OCI-LY1 (cell line): ENCODE measurements around the gene PNMA8B.

ENCODE experiments used
- H2AFZ ChIP-seq: fragments of 200-600 bp; sonication (generic), shearing (Covaris generic); 2 replicates; pipeline ENCODE4 v1.6.0; 2014; ENCODE audit warnings: antibody characterized with exemption, mild to moderate bottlenecking, low read length
- H3F3A ChIP-seq: fragments of 200-600 bp; sonication (generic), shearing (Covaris generic); 2 replicates; pipeline ENCODE4 v1.6.0; 2014; ENCODE audit warnings: mild to moderate bottlenecking, antibody characterized with exemption, low read length, moderate library complexity; ENCODE audit not compliant: insufficient read depth
- H3K27ac ChIP-seq: fragments of 200-600 bp; sonication (generic); 2 replicates; pipeline ENCODE4 v1.5.1; 2014; ENCODE audit warnings: low read length, mixed run types, mild to moderate bottlenecking, low read depth; ENCODE audit not compliant: poor library complexity, severe bottlenecking
- H3K27me3 ChIP-seq: fragments of 200-600 bp; sonication (generic); 2 replicates; pipeline ENCODE4 v1.6.0; 2014; ENCODE audit warnings: antibody characterized with exemption, mild to moderate bottlenecking, low read length, moderate library complexity; ENCODE audit not compliant: insufficient read depth
- H3K36me3 ChIP-seq: fragments of 200-600 bp; sonication (generic); 2 replicates; pipeline ENCODE4 v1.6.1; 2014; ENCODE audit warnings: mild to moderate bottlenecking, antibody characterized with exemption, low read length, moderate library complexity, mixed read lengths; ENCODE audit not compliant: insufficient read depth
- H3K4me1 ChIP-seq: fragments of 200-600 bp; sonication (generic); 2 replicates; pipeline ENCODE4 v1.5.1; 2014; ENCODE audit warnings: mild to moderate bottlenecking, low read length, moderate library complexity; ENCODE audit not compliant: insufficient read depth, severe bottlenecking
- H3K4me2 ChIP-seq: fragments of 200-600 bp; sonication (generic), shearing (Covaris generic); 2 replicates; pipeline ENCODE4 v1.6.1; 2014; ENCODE audit warnings: low read length
- H3K4me3 ChIP-seq: fragments of 200-600 bp; sonication (generic); 2 replicates; pipeline ENCODE4 v1.5.1; 2014; ENCODE audit warnings: low read length, low read depth, mild to moderate bottlenecking, mixed read lengths; ENCODE audit not compliant: poor library complexity, severe bottlenecking
- H3K79me2 ChIP-seq: fragments of 200-600 bp; shearing (Covaris generic); 2 replicates; pipeline ENCODE4 v1.6.1; 2016; ENCODE audit warnings: mixed run types, low read length, mixed read lengths; ENCODE audit not compliant: insufficient read depth
- H3K9ac ChIP-seq: fragments of 200-600 bp; sonication (generic), shearing (Covaris generic); 2 replicates; pipeline ENCODE4 v1.6.1; 2014; ENCODE audit warnings: mild to moderate bottlenecking, low read length, mixed read lengths
- H3K9me2 ChIP-seq: fragments of 200-600 bp; sonication (generic), shearing (Covaris generic); 2 replicates; pipeline ENCODE4 v1.6.1; 2014; ENCODE audit warnings: low read depth, mild to moderate bottlenecking, low read length, mixed read lengths
- H3K9me3 ChIP-seq: fragments of 200-600 bp; shearing (Covaris generic); 2 replicates; pipeline ENCODE4 v1.6.1; 2014; ENCODE audit warnings: low read length, mixed read lengths
- H4K20me1 ChIP-seq: fragments of 200-600 bp; sonication (generic), shearing (Covaris generic); 2 replicates; pipeline ENCODE4 v1.6.0; 2016; ENCODE audit warnings: mild to moderate bottlenecking, low read length; ENCODE audit not compliant: insufficient read depth
- EZH2 ChIP-seq: fragments of 200-600 bp; sonication (generic), shearing (Covaris generic); IDR thresholded peaks from 2 replicates; pipeline ENCODE4 v1.8.0; 2017; ENCODE audit warnings: borderline replicate concordance, mixed run types, mild to moderate bottlenecking, antibody characterized with exemption, low read length, moderate library complexity, mixed read lengths
- TF ChIP-seq, protein P1 (sequence below): fragments of 200-600 bp; sonication (generic), shearing (Covaris generic); IDR thresholded peaks from 2 replicates; pipeline ENCODE4 v1.5.1; 2017; ENCODE audit warnings: mild to moderate bottlenecking, antibody characterized with exemption, low read length, moderate library complexity, mixed read lengths

Gene PNMA8B

DNA sequence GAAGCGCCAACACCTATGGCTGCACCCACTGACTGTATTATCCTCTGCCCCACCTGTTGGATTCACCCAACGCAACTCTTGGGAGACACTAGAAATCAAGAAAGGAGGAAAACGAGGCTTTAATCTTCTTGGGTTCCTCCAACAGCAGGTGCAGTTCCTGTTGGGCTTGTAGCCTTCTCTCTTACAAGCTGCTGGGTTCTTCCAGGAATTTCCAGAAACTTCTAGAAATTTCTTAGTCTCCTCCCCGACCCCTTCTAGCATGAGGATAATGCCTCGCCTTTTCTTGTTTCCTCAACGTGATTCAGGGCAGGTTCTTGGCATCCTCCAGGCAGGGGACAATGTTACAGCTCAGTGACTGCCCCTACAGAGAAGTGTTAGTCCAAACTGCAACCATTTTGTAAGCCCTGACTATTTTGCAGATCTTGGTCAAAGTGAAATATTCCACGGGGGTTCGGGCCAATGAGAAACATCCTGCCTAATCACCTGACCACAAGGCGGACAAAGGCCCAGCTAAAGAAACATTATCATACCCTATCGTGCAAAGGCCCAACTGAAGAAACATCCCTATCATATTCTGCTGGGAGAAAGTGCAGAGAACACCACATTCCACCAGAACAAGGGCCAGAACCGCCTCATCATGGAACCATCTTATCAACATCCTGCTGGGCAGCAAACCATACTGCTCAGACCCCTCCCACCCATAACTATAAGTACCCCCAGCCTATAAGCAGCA, 23.7 kb downstream of the PNMA8B start:
- Histone ChIP-seq H3K9me2 (no peaks in the 10 kb centered on the region), H3K27ac (no peak overlapping the region), H4K20me1 (no peaks in the 10 kb centered on the region), H3K9ac (no peak overlapping the region), H3K4me2 (no peak overlapping the region), H3K27me3 (peaks cover 21% of the 10 kb centered on the region; the same call in 1 of the 2 replicates), H3K36me3 (no peaks in the 10 kb centered on the region), H3K4me3 (no peak overlapping the region), H3K9me3 (no peaks in the 10 kb centered on the region), H2AFZ (no peak overlapping the region), H3K4me1 (no peaks in the 10 kb centered on the region), H3F3A (no peaks in the 10 kb centered on the region), H3K79me2 (no peaks in the 10 kb centered on the region)
- TF ChIP-seq, protein P1, sequence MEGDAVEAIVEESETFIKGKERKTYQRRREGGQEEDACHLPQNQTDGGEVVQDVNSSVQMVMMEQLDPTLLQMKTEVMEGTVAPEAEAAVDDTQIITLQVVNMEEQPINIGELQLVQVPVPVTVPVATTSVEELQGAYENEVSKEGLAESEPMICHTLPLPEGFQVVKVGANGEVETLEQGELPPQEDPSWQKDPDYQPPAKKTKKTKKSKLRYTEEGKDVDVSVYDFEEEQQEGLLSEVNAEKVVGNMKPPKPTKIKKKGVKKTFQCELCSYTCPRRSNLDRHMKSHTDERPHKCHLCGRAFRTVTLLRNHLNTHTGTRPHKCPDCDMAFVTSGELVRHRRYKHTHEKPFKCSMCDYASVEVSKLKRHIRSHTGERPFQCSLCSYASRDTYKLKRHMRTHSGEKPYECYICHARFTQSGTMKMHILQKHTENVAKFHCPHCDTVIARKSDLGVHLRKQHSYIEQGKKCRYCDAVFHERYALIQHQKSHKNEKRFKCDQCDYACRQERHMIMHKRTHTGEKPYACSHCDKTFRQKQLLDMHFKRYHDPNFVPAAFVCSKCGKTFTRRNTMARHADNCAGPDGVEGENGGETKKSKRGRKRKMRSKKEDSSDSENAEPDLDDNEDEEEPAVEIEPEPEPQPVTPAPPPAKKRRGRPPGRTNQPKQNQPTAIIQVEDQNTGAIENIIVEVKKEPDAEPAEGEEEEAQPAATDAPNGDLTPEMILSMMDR = no peak
- no peak for TF ChIP-seq EZH2

DNA sequence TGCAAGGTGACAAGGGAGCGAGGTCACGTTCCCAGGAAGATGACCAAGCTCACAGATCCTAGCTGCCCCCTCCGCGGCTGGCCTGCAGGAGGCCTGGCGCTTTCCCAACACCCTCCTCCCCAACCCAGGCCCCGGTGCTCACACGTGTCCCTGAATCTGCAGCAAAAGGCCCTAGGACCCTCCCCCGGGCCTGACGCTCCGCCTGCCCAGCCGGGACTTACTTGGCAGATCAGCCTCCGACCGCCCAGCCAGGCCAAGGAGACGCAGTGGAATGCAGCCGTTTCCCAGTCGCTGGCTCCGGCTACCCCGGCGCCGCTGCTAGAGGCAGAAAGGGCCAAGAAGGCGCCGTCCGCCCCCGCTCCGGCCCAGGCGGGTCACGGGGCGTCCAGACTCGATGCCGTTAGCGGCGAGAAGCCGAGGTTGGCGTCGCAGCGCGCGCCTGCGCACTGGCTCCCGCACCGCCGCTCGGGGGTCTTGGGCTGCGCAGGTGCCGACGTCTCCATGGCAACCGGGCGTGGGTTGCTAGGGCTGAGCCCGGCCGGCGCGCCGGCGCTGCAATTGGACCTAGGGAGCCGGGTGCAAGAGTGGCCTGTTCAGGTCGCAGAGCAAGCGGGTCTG, 24.4 kb downstream of the PNMA8B start, which contains the start of gene PNMA8A:
PNMA8A (minus strand) TSS at position 448 of the 618 bp plus-strand sequence. CDS start 528 bp downstream, outside the sequence.
- H3K79me2 ChIP-seq = no peaks in the 10 kb centered on the region
- H3F3A ChIP-seq = no peaks in the 10 kb centered on the region
- H4K20me1 ChIP-seq = no peaks in the 10 kb centered on the region
- H3K27me3 ChIP-seq = peaks cover 21% of the 10 kb centered on the region; the same call in 1 of the 2 replicates
- H3K36me3 ChIP-seq = no peaks in the 10 kb centered on the region
- TF ChIP-seq, protein P1 = no peak
- TF ChIP-seq EZH2 = no peak
- H3K9me3 ChIP-seq = no peaks in the 10 kb centered on the region
- H2AFZ ChIP-seq = no peak within 1 kb of the TSS
- H3K9me2 ChIP-seq = no peaks in the 10 kb centered on the region
- H3K4me3 ChIP-seq = no peak within 1 kb of the TSS
- H3K9ac ChIP-seq = no peak within 1 kb of the TSS
- no peaks in the 10 kb centered on the region for H3K4me1 ChIP-seq
- H3K27ac ChIP-seq = no peak within 1 kb of the TSS
- no peak within 1 kb of the TSS for H3K4me2 ChIP-seq

DNA sequence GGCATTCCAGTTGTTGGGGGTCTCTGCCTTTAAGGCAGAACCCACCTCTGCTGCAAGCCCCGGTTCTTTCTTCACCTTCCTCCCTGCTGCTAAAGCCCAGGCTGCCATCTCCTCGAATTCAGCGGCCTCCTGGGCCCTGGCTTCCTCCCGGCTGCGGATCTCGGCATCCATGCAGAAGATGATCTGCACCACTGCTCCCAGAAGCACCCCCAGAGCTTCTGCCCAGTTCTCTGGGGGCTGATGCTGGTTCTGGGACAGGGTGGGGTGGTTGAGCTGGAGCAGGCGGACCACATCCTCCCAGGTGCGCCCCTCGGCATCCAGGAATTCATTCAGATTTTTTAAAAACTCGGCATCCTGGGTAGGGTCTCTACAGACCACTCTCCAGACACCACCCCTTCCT, 25.3 kb downstream of the PNMA8B start:
- Histone ChIP-seq H3K9me2 (no peaks in the 10 kb centered on the region), H3K9me3 (no peaks in the 10 kb centered on the region), H3K27me3 (peaks cover 21% of the 10 kb centered on the region; the same call in 1 of the 2 replicates), H3K4me3 (no peak overlapping the region), H2AFZ (no peak overlapping the region), H3K9ac (no peak overlapping the region), H3K4me2 (no peak overlapping the region), H4K20me1 (no peaks in the 10 kb centered on the region), H3K79me2 (no peaks in the 10 kb centered on the region), H3F3A (no peaks in the 10 kb centered on the region), H3K27ac (no peak overlapping the region), H3K4me1 (no peaks in the 10 kb centered on the region), H3K36me3 (no peaks in the 10 kb centered on the region)
- no peak for TF ChIP-seq EZH2
- TF ChIP-seq, protein P1 = no peak
